OCI-LY7 (cell line): ENCODE results near the gene FBXW12. TPM values are rescaled to one million over a fixed set of nuclear protein-coding genes. Genes with fewer than 3 reads are reported as not detected.

Experiments used
- BruUV-seq: library from RNA; stranded (reverse); fragments of 400-500 nt; replicated peaks from 2 replicates; lab custom pipeline; 2021; lab: Mats Ljungman, UMichigan
- CTCF ChIA-PET: fragments of 300-600 bp; sonication (Branson Sonifier 250); formaldehyde crosslinking; loops from one replicate; lab custom pipeline; 2022; ENCODE audit warnings: antibody characterized with exemption; ENCODE audit not compliant: unreplicated experiment; lab: Charles Lee
- POLR2A ChIA-PET: fragments of 300-600 bp; sonication (Branson Sonifier 250); formaldehyde crosslinking; loops from one replicate; lab custom pipeline; 2022; ENCODE audit warnings: antibody characterized with exemption; lab: Charles Lee
- DNase-seq: peaks from one replicate; pipeline ENCODE4 v3.0.0-alpha.2; 2015; ENCODE audit warnings: low spot score
- H2AFZ ChIP-seq: fragments of 200-600 bp; sonication (generic), shearing (Covaris generic); 2 replicates; pipeline ENCODE4 v1.6.1; 2014; ENCODE audit warnings: mild to moderate bottlenecking, antibody characterized with exemption, low read length, moderate library complexity
- H3K27ac ChIP-seq: fragments of 200-600 bp; sonication (generic); 2 replicates; pipeline ENCODE4 v1.5.1; 2014; ENCODE audit warnings: mixed run types, low read depth, mild to moderate bottlenecking, moderate library complexity, low read length, inconsistent platforms; ENCODE audit not compliant: poor library complexity, severe bottlenecking
- H3K36me3 ChIP-seq: fragments of 200-600 bp; sonication (generic); 2 replicates; pipeline ENCODE4 v1.6.1; 2014; ENCODE audit warnings: mild to moderate bottlenecking, antibody characterized with exemption, low read length, moderate library complexity, mixed read lengths; ENCODE audit not compliant: insufficient read depth
- H3K4me1 ChIP-seq: fragments of 200-600 bp; sonication (generic); 2 replicates; pipeline ENCODE4 v1.5.1; 2014; ENCODE audit warnings: mild to moderate bottlenecking, low read length; ENCODE audit not compliant: insufficient read depth, poor library complexity, severe bottlenecking
- H3K4me2 ChIP-seq: fragments of 200-600 bp; sonication (generic); 2 replicates; pipeline ENCODE4 v1.6.1; 2014; ENCODE audit warnings: mild to moderate bottlenecking, low read length
- H3K4me3 ChIP-seq: fragments of 200-600 bp; sonication (generic); 2 replicates; pipeline ENCODE4 v1.5.1; 2014; ENCODE audit warnings: mild to moderate bottlenecking, low read depth, low read length; ENCODE audit not compliant: poor library complexity, severe bottlenecking
- H3K79me2 ChIP-seq: fragments of 200-600 bp; sonication (generic); 2 replicates; pipeline ENCODE4 v1.6.1; 2016; ENCODE audit warnings: low read depth, mild to moderate bottlenecking, low read length, moderate library complexity, mixed read lengths; ENCODE audit not compliant: insufficient read depth
- H3K9me2 ChIP-seq: fragments of 200-600 bp; sonication (generic); 2 replicates; pipeline ENCODE4 v1.6.1; 2016; ENCODE audit warnings: mild to moderate bottlenecking, low read length, mixed read lengths; ENCODE audit not compliant: insufficient read depth
- H3K9me3 ChIP-seq: fragments of 200-600 bp; sonication (generic); 2 replicates; pipeline ENCODE4 v1.6.1; 2014; ENCODE audit warnings: mild to moderate bottlenecking, mixed run types, low read length, mixed read lengths
- H4K20me1 ChIP-seq: fragments of 200-600 bp; sonication (generic); 2 replicates; pipeline ENCODE4 v1.6.1; 2014; ENCODE audit warnings: mild to moderate bottlenecking, antibody characterized with exemption, low read length, moderate library complexity, mixed read lengths; ENCODE audit not compliant: insufficient read depth
- CTCF ChIP-seq: fragments of 200-600 bp; sonication (generic); conservative IDR thresholded peaks from 2 replicates; pipeline ENCODE4 v1.5.1; 2014; ENCODE audit warnings: mild to moderate bottlenecking, antibody characterized with exemption, low read length, moderate library complexity, mixed read lengths
- EZH2phosphoT487 ChIP-seq: fragments of 200-600 bp; sonication (generic); IDR thresholded peaks from 2 replicates; pipeline ENCODE4 v1.6.1; 2018; ENCODE audit warnings: low read depth, borderline replicate concordance, mild to moderate bottlenecking, mixed run types, antibody characterized with exemption, low read length, moderate library complexity, mixed read lengths
- intact Hi-C: fragments of 100-400 bp; cut with micrococcal nuclease; formaldehyde crosslinking; loops from one replicate; pipeline ENCODE4 v1.10.0; 2022; ENCODE audit not compliant: unreplicated experiment
- total RNA-seq, 2 experiments: library from RNA; depleted of rRNA in 1 of 2; stranded (reverse); fragments of >200 nt in 1 of 2; shearing (Covaris generic) in 1 of 2; gene quantifications; 2 replicates each; pipeline ENCODE4 v1.2.3, GENCODE V29; 2014 to 2022

FBXW12 gene
- total RNA-seq, 2 experiments from 2014 or later = 0.44 to 0.50 TPM

DNA sequence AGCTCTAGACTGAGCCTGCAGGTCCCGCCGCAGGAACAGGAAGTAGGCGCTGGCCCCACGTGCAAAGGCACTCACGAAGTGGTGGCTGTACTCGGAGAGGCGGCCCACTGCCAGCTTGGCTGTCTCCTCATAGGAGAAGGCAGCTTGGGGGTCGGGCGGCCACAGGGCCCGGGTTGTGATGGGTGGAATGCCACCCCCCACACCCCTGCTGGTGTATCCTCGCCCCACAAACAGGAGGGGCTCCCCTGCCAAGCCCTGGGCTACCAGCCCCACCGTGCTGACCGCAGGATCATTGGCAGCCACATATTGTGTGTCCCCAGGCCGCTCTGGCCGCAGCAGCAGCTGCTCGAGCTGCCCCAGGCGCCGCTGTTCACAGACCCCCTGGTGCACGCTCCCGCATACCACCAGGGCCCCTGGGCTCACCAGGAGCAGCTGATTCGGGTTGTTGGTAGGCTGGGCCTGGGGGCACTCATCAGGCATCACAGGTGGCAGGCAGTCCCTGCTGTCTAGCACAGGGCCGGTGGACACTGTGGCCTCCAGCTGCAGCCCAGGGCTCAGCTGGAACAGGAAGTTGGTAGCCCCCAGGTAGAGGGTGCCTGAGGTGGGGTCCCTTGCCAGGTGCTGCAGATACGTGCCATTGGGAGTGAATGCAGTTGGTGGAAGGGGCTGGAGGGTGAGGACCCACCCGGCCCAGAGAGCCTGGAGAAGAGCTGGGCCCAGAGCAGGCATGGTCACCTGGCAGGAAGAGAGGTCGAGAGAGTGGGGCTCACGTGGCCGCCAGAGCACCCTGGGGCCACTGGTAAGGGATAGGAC is 52.1 kb downstream of the FBXW12 start:
- no peak overlapping the region for H2AFZ ChIP-seq
- DNase-seq = no peak
- H3K4me2 ChIP-seq = no peak overlapping the region
- H3K9me2 ChIP-seq = no peaks in the 10 kb centered on the region
- no peaks in the 10 kb centered on the region for H3K79me2 ChIP-seq
- CTCF ChIA-PET = no interaction called here
- no peaks in the 10 kb centered on the region for H3K4me1 ChIP-seq
- H3K4me3 ChIP-seq = no peak overlapping the region
- no TSS peak for BruUV-seq
- no peaks in the 10 kb centered on the region for H4K20me1 ChIP-seq
- POLR2A ChIA-PET = interaction anchor here (1.2 kb wide), 1 partner anchor 23 kb away, joined by 7 read pairs; no protein-coding TSS in a partner anchor
- no peak for TF ChIP-seq EZH2phosphoT487
- TF ChIP-seq CTCF = no peak
- no peaks in the 10 kb centered on the region for H3K9me3 ChIP-seq
- no peak overlapping the region for H3K27ac ChIP-seq
- no peaks in the 10 kb centered on the region for H3K36me3 ChIP-seq
- intact Hi-C loops = loop anchor here (5.0 kb wide), 1 partner anchor 147 kb away; no protein-coding TSS in a partner anchor

- no peak overlapping the region for H3K27ac ChIP-seq
- TF ChIP-seq EZH2phosphoT487 (no peak), CTCF (no peak)
- no peaks in the 10 kb centered on the region for H3K36me3 ChIP-seq
- H3K4me2 ChIP-seq = no peak overlapping the region
- ChIA-PET CTCF (no interaction called here), POLR2A (no interaction called here)
- H3K79me2 ChIP-seq = no peaks in the 10 kb centered on the region
- intact Hi-C loops = no loop called here
- H2AFZ ChIP-seq = no peak overlapping the region
- no TSS peak for BruUV-seq
- no peaks in the 10 kb centered on the region for H3K9me2 ChIP-seq
- H4K20me1 ChIP-seq = no peaks in the 10 kb centered on the region
- no peak overlapping the region for H3K4me3 ChIP-seq
- no peak for DNase-seq
- H3K9me3 ChIP-seq = no peaks in the 10 kb centered on the region
- H3K4me1 ChIP-seq = peaks cover 8% of the 10 kb centered on the region
Measured at GRCh38 chr3:48425281-48425812, 53.3 kb downstream of the FBXW12 start.
